GM19397 (cell line): Measurements from ENCODE around the gene SCN1A.
"Not testable (repeated sequence)": the region's sequence is repeated elsewhere in the genome, so short reads cannot be mapped to it uniquely, and the experiment has no call there.

Source experiments
- ATAC-seq: cut with Tn5 transposase; IDR thresholded peaks from one replicate; pipeline ENCODE4 v1.9.1; 2021; ENCODE audit warnings: mild to moderate bottlenecking, moderate library complexity; ENCODE audit not compliant: unreplicated experiment

Gene SCN1A

DNA sequence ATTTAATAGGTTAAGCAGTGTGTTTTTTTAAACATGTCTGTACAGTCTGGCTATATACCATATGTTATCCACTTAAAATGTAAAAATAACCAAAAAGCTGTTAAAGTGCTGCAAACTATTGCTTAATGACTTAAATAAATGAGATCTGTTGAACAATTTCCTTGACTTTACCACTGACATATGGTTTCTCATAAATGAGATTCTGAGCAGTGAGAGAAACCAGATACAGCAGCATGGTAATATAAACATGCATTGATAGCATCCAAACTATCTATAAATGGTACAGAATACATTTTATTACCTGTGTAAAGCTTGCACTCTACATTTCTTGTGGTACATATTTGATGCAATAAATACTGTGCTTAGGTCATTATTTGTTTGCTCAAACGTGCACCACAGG, 138.0 kb downstream of the SCN1A start:
- ATAC-seq: no peak

DNA sequence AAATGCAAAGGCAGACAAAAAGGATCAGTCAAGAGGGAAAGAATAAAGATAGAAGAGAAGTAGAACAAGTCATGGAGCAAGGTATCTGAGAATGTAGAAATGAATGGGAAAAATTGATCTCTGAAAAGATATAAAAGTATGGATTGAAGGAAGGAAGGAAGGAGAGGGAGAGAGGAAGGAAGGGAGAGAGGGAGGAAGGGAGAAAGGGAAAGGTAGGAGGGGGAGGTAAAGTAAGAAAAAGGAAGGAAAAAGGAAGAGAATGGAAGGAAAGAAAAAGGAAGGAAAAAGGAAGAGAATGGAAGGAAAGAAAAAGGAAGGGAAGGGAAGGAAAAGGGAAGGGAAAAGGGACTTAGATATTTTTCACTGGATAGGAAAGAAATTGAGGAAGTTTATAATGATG, 142.7 kb downstream of the SCN1A start:
- ATAC-seq: no peak

DNA sequence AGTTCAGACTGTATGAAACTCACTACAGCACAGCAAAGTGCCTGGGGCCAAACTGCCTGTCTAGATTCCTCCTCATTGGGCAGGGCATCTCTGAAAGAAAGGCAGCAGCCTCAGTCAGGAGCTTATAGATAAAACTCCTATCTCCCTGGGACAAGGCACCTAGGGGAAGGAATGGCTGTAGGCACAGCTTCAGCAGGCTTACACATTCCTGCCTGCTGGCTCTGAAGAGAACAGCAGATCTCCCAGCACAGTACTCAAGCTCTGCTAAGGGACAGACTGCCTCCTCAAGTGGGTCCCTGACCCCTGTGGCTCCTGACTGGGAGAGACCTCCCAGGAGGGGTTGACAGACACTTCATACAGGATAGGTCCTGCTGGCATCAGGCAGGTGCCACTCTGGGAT, 155.7 kb downstream of the SCN1A start:
- ATAC-seq: not testable (repeated sequence)

DNA sequence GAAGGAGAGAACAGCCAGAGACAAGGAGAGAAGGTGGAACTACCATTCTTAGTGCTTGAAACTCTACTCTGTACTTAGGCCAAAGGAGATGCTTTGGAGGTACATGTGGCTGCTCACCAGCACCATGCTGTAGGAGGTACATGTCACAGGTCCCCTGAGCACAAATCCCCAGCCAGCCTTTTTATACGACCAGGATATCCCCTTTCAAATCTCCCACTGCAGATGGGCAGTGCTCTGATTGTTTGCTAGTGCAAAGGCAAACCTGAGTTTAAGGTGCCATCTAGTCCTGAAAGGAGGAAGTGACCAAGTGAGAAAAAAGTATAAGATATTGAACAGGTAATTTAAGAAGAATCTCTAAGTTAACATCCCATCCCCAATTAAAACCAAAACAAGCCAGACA, 157.2 kb downstream of the SCN1A start:
- ATAC-seq: no peak

DNA sequence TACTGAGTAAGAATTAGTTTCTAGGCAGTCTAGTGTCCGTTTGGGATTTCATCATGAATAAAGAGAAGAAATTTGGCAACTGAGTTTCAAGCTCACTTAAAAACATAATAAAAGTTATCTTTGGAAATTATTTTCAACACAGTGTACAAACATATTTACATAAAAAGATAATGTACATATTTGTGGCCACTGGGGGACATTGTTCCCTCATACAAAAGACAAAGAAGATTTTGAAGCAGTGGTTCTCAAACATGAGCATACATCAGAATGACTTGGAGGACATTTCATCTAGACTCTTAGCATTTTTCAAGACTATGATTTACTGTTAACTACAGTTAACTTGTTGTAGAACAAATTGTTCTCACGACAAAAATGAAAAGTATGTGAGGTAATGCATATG, 158.6 kb downstream of the SCN1A start:
- no peak for ATAC-seq

DNA sequence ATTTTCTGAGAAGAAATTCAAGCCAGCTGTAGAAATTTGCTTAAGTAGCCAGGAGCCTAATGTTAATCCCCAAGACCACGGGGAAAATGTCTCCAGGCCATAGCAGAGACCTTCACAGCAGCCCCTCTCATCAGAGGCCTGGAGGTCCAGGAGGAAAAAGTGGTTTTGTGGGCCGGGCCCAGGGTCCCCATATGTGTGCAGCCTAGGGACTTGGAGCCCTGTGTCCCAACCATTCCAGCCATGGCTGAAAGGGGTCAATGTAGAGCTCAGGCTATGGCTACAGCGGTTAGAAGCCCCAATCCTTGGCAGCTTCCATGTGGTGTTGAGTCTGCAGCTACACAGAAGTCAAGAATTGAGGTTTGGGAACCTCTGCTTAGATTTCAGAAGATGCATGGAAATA, 160.1 kb downstream of the SCN1A start:
- no peak for ATAC-seq

DNA sequence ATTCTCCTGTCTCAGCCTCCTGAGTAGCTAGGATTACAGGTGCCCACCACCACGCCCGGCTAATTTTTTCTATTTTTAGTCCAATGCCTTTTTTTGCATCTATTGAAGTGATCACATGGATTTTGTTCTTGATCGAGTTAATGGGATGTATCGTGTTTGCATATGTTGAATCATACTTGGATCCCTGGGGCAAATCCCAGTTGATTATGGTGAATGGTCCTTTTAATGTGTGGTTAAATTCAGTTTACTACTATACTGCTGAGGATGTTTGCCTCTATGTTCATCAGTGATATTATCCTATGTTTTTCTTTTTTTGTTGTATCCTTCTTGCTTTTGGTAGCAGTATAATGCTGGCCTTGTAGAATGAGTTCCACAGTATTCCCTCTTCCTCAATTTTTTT, 166.0 kb downstream of the SCN1A start:
- ATAC-seq: no peak

DNA sequence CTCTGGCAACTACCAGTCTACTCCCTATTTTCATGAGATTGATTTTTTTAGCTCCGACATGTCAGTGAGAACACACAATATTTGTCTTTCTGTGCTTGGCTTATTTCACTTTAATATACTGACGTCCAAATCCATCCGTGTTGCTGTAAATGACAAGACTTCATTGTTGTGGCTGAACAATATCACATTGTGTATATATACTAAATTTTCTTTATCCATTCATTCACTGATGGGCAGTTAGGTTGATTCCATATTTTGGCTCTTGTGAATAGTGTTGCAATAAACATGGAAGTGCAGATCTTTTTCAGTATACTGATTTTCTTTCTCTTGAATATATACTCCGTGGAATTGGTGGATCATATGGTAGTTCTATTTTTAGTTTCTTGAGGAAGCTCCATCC, 168.4 kb downstream of the SCN1A start:
- no peak for ATAC-seq

DNA sequence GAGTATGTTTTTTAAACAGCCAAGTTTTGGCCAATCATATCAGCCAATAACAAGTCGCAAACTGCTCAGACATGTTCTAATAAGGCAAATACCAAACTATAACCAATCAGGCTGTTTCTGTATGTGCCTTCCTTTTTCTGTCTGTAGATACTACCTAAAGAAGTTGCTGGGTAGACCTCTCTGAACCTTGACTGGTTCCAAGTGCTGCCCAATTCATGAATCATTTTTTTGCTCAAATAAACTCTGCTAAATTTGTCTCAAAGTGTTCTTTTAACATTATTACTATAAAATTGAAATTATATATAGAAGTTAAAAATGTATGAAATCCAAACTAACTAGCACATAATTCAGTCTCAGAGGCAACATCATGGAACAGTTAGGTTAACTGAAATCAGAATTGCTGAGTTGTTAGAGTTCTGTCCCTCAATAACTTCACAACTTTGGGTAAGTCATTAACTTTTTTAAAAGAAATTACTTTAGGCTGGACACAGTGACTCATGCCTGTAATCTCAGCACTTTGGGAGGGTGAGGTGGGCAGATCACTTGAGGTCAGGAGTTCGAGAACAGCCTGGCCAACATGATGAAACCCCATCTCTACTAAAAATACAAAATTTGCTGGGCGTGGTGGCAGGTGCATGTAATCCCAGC, 169.4 kb downstream of the SCN1A start:
- no peak for ATAC-seq

DNA sequence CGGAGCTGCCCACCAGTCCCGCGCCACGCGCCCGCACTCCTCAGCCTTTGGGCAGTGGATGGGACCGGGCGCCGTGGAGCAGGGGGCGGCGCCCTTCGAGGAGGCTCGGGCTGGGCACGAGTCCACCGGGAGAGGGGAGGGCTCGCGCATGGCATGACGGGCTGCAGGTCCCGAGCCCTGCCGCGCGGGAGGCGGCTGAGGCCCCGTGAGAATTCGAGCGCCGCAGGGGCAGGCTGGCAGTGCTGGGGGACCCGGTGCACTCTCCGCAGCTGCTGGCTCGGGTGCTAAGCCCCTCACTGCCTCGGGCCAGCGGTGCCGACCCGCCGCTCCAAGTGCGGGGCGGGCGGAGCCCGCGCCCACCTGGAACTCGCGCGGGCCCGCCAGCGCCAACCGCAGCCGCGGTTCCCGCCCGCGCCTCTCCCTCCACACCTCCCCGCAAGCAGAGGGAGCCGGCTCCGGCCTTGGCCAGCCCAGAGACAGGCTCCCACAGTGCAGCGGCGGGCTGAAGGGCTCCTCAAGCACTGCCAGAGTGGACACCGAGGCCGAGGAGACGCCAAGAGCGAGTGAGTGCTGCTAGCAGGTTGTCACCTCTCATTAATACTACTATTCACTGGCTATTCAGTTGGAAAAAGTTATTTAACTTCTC, 170.7 kb downstream of the SCN1A start:
- no peak for ATAC-seq

DNA sequence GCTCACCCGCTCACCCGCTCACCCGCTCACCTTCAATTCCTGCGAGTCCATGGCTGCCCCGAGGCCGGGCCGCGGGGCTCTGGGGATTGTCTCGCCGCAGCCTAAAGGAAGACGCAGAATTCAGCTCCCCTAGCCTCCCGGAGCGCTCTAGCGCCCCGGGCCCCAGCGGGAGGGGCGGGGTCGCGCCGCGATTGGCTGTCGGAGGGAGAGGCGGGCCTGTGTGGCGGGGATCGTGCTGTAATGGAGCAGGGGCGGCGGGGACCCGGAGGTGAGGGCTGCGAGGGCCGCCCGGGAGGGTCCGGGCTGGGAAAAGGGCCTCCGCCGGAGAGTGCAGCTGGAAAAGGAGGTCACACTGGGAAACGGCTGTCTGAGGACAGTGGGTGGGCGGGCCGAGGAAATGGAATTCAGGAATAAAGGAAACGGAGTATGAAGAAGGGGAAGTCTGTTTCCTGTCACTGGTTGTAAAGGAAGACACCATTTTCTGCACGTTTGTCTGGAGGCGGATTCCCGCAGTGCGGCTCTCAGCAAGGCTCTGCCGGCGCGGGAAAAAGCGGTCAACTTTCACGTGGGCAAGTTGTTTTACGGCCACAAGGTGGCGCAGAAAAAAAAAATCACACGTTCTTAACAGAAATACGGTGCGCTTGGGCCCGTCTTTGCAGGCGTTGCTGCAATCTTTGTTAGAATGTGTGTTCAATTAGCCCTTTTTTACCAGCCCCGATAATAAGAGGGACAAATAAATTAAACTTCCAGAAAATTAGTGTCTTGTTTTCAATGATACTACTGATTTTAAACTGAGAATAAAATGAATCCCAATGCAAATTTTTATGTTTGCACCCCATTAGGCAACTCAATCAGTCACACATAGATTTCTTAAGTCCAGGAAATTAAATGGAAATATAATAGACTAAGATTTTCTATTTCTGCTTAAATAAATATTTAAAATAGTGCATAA, 173.9 kb downstream of the SCN1A start, which contains the start of gene TTC21B:
Gene TTC21B, minus strand, starts transcription at position 122 of the 952 bp plus-strand sequence. Its CDS starts 71 bp downstream, at position 51.
- peak; percentile 98 for ATAC-seq

DNA sequence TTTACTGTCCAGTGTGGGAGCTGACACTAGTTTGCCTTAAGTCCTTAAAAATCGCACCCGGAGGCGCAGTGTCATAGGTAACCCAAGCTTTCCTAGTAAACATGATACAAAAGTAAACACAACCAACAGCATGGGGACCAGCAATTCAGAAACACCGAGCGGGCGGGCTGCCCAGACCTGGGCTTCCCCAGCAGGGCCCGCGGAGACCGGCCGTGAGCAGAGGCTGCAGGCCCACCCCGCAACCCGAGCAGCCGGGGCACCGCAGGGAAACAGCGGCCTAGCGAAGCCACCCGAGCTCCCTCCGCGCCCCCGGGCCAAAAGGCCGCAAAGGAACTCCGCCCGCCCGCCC, 174.5 kb downstream of the SCN1A start:
- ATAC-seq: peak; percentile 37

DNA sequence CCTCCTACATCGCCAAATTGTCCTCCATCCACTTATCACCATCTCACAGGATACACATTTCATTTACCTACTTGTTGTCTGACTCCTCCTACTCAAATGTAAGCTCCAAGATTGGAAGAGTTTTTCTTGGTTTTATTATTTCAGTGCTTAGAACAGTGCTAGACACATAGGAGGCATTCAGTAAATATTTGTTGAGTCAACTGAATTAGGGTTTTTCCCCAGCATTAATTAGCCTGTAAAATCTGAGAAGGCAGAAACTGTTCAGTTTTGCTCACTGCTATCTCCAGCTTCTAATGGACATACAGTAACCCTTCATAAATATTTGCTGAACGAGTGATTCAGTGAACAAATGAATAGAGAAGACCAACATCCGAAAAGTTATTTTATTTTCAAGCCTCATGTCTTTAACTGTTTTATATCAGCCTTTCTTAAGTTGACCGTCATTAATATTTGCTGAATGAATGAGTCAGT, 175.0 kb downstream of the SCN1A start:
- no peak for ATAC-seq

DNA sequence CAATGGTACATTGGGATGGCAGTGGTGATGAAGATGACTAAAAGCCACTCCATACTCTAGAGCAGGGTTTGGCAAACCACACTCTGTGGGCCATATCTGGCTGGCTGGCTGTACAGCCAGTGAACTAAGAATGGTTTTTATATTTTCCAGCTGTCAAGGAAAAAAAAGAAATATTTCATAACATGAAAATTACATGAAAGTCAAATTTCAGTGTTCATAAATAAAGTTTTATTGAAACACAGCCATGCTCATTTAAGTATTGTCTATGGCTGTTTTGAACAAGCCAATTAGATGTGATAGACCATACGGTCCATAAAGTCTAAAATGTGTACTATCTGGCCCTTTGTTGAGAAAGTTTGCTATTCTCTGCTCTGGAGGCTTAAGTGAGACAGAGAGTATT, 175.7 kb downstream of the SCN1A start:
- ATAC-seq: no peak

DNA sequence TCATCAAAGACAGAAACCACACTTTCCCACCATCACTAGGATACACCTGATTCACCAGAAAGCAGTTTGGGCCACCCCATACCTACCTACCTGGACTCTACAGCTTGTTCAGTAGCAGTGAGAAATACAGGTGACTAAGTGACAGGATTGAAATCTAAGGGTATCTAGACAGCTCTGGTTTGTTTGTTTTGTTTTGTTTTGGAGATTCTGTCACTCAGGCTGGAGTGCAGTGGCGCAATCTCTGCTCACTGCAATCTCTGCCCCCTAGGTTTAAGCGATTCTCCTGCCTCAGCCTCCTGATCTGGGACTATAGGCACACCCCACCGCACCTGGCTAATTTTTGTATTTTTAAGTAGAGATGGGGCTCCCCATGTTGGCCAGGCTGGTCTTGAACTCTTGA, 177.4 kb downstream of the SCN1A start:
- ATAC-seq: no peak

DNA sequence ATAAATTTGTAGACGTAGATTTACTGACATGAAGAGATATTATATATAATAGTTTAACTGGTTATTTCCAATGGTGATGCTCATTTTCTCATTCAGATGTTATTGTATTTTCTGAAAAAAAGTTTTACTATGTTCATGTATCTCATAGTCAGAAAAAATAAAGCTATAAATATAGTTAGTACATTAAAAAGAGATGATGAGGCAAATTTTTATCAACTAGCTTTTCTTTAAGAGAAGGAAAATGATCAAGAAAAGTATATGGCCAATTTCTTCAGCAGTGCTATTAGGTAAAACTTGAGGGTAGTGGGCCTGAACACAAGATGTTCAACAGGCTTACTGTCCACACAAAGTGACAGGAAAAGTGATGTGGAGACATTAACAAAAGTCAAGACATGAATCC, 186.0 kb downstream of the SCN1A start:
- no peak for ATAC-seq

DNA sequence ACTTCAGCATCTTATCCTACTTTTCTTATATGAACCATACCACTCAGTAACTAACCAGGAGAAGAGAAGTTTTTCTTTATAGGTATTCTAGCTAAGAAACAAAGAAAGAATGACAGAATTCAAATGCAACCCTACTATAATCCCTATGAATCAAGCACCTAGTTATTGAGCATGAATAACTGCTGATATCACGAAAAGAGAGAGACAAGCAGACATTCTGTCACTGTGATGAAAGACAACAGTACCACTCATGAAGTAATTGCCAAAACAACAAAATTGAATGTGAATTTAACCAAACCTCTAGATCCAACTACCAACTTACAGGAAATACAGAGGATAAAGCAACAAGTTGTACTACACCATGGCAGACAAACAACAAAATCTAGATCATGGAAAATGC, 189.6 kb downstream of the SCN1A start:
- ATAC-seq: no peak
